Measurements from ENCODE around the gene SLC35C1. TPM values are rescaled to one million over a fixed set of nuclear protein-coding genes. Genes with fewer than 3 reads are reported as not detected.
A peak's percentile ranks its signal among the peaks of the same experiment; 100 is the strongest.

Gene SLC35C1
- polyA plus RNA-seq, 1 experiment, result 4.7 TPM

DNA sequence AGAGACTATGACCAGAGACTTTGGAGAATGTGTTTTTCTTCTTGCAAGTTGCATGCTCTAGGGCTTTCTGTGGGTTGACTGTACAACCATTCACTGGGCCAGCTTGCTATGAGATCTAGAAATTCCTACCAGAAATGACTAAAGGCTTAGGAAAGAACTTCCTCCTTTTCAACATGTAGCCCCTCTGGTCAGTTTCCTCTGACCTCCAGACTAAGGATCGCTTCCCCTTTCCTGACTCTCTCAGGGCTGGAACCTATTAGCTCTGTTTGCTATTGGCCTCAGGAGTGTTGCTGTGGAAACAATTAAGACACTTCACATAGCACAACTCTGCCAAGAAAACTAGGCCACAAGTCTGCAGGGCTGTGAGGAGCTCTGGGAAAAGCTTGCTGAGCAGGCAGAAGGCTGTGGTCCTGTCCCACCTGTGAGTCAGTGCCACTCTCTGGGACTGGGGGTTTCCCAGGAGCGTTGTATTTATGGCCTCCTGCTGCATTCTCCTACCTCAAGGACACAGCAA lies 53.1 kb downstream of the SLC35C1 start:
- no peaks in the 10 kb centered on the region for H3K27me3 ChIP-seq (ENCODE audit: control insufficient read depth, insufficient read depth, low read length)
- H3K9me3 ChIP-seq (ENCODE audit: control insufficient read depth, insufficient read depth, low read length), result no peaks in the 10 kb centered on the region
- no peak overlapping the region for H3K4me3 ChIP-seq (ENCODE audit: low read depth, low read length)
- ChIA-PET POLR2A (interaction anchor here (0.8 to 1.8 kb wide), 3 partner anchors 11 to 59 kb away, joined by 4 to 24 read pairs (median 4); partner anchors contain the start of genes CRY2 and PEX16), CTCF (interaction anchor here (1.9 to 8.1 kb wide), 2 partner anchors 13 to 14 kb away, joined by 4 to 71 read pairs; partner anchors contain the start of gene CRY2)
- H3K27ac ChIP-seq (ENCODE audit: low read depth, low read length), result peak overlapping the region; percentile 95
- DNase-seq (ENCODE audit: low read depth, low spot score), result no peak
- no peak for TF ChIP-seq CTCF (IDR thresholded peaks at IDR 0.05; ENCODE audit: low read depth, low read length)

DNA sequence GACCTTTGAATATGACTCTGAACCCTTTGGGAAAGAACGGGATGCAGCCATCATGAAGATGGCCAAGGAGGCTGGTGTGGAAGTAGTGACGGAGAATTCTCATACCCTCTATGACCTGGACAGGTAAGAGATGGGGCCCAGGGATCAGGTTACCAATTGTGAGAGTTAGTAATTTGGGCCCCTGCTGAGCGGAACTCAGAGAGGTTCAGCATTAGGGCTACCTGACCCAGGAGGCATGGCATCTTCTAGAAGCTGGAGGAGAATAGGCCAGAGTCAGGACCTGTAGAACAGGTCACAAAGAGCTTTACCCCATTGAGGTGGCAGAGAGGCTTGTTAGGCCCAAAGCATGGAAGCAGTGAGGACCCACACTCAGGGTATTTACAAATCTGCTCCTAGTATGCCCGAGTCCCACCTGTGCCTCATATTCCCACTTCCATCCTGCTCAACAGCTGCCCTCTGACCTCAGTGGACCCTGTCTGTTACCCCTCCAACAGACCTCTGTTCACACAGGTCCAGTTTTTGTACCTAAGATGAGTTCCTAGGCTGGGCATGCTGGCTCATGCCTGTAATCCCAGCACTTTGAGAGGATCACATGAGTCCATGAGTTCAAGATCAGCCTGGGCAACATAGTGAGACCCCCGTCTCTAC lies 53.9 kb downstream of the SLC35C1 start:
- no peak for TF ChIP-seq CTCF (IDR thresholded peaks at IDR 0.05; ENCODE audit: low read depth, low read length)
- no peaks in the 10 kb centered on the region for H3K27me3 ChIP-seq (ENCODE audit: control insufficient read depth, insufficient read depth, low read length)
- H3K27ac ChIP-seq (ENCODE audit: low read depth, low read length), result peak overlapping the region; percentile 95
- H3K4me3 ChIP-seq (ENCODE audit: low read depth, low read length), result no peak overlapping the region
- H3K9me3 ChIP-seq (ENCODE audit: control insufficient read depth, insufficient read depth, low read length), result no peaks in the 10 kb centered on the region
- no peak for DNase-seq (ENCODE audit: low read depth, low spot score)
- CTCF ChIA-PET, result interaction anchor here (1.4 to 8.1 kb wide), 3 partner anchors 14 to 88 kb away, joined by 4 to 75 read pairs (median 71); partner anchors contain the start of gene CRY2
- POLR2A ChIA-PET, result interaction anchor here (0.8 to 1.4 kb wide), 5 partner anchors 12 to 60 kb away, joined by 4 to 24 read pairs (median 7); partner anchors contain the start of genes CRY2 and PEX16

- no peak for TF ChIP-seq CTCF (IDR thresholded peaks at IDR 0.05; ENCODE audit: low read depth, low read length)
- Histone ChIP-seq H3K27me3 (ENCODE audit: control insufficient read depth, insufficient read depth, low read length) (no peaks in the 10 kb centered on the region), H3K9me3 (ENCODE audit: control insufficient read depth, insufficient read depth, low read length) (no peaks in the 10 kb centered on the region), H3K4me3 (ENCODE audit: low read depth, low read length) (0 out of 2 replicates have a peak overlapping the region, but pooled peaks have one; percentile 1), H3K27ac (ENCODE audit: low read depth, low read length) (peak overlapping the region; percentile 95)
- POLR2A ChIA-PET, result interaction anchor here (0.6 to 1.4 kb wide), 6 partner anchors 13 to 431 kb away, joined by 3 to 24 read pairs (median 6); partner anchors contain the start of genes CRY2 and PEX16
- peak; percentile 99 for DNase-seq (ENCODE audit: low read depth, low spot score)
- CTCF ChIA-PET, result interaction anchor here (0.6 to 8.1 kb wide), 4 partner anchors 13 to 88 kb away, joined by 3 to 75 read pairs (median 38); partner anchors contain the start of gene CRY2
Measured at GRCh38 chr11:45859661-45860140, 54.8 kb downstream of the SLC35C1 start.

GRCh38 chr11:45860348-45860747 lies 55.4 kb downstream of the SLC35C1 start:
- Histone ChIP-seq H3K4me3 (ENCODE audit: low read depth, low read length) (no peak overlapping the region), H3K27me3 (ENCODE audit: control insufficient read depth, insufficient read depth, low read length) (no peaks in the 10 kb centered on the region), H3K9me3 (ENCODE audit: control insufficient read depth, insufficient read depth, low read length) (no peaks in the 10 kb centered on the region), H3K27ac (ENCODE audit: low read depth, low read length) (peak overlapping the region; percentile 95)
- no peak for TF ChIP-seq CTCF (IDR thresholded peaks at IDR 0.05; ENCODE audit: low read depth, low read length)
- DNase-seq (ENCODE audit: low read depth, low spot score), result no peak
- CTCF ChIA-PET, result interaction anchor here (0.6 to 8.1 kb wide), 6 partner anchors 12 to 417 kb away, joined by 3 to 75 read pairs (median 4); partner anchors contain the start of gene CRY2
- POLR2A ChIA-PET, result interaction anchor here (0.5 to 1.4 kb wide), 6 partner anchors 13 to 430 kb away, joined by 3 to 24 read pairs (median 4); partner anchors contain the start of genes CRY2 and PEX16
